Measurements from ENCODE around the gene CCDC149. TPM values are rescaled to one million over a fixed set of nuclear protein-coding genes. Genes with fewer than 3 reads are reported as not detected.

CCDC149 gene
- total and polyA plus RNA-seq, 2 of the 13 experiments (the other 11 are each of a cell fraction or from before 2014, with no cell fraction given) = 0.44 to 0.95 TPM

GRCh38 chr4:24836661-24837242, 76.1 kb downstream of the CCDC149 start:
- no peak overlapping the region for H3K27ac ChIP-seq (ENCODE audit: extremely low read length, insufficient read depth, low read length)
- 16% methylated on average over 6 of the region's 6 CpGs for WGBS (ENCODE audit: low lambda C conversion rate)
- no TSS peak for BruUV-seq (replicated peaks)
- no peak overlapping the region for H3K4me2 ChIP-seq (ENCODE audit: low read depth, low read length)
- H3K9ac ChIP-seq (ENCODE audit: insufficient read depth, low read depth, low read length) = no peak overlapping the region
- ATAC-seq (no peak), FAIRE-seq (no peak), DNase-seq (ENCODE audit: low spot score) (no peak)
- in situ Hi-C loops (cut with HindIII; ENCODE audit: extremely low pct_ligation_motif_present, low pct_unique_long_range_greater_than_20kb) = no loop called here
- H3K9me3 ChIP-seq (ENCODE audit: low read length) = no peaks in the 10 kb centered on the region
- CTCF ChIA-PET (ENCODE audit: low intra/inter-chr PET ratio, low total read pairs) = no interaction called here
- no peak for TF ChIP-seq ZNF382 (CRISPR knock-in tag; IDR thresholded peaks at IDR 0.05; ENCODE audit: borderline replicate concordance)
- no peak for TF ChIP-seq ZNF879 (CRISPR knock-in tag; IDR thresholded peaks at IDR 0.05)
- TF ChIP-seq PHF8 (CRISPR knock-in tag; IDR thresholded peaks at IDR 0.05) = no peak
- no peak for TF ChIP-seq SNAI1 (CRISPR knock-in tag; IDR thresholded peaks at IDR 0.05; ENCODE audit: borderline replicate concordance)
- TF ChIP-seq ARNT2 (CRISPR knock-in tag; IDR thresholded peaks at IDR 0.05; ENCODE audit: low read depth) = no peak
- no peak for TF ChIP-seq ZXDC (CRISPR knock-in tag; IDR thresholded peaks at IDR 0.05)
- TF ChIP-seq RFXAP (CRISPR knock-in tag; IDR thresholded peaks at IDR 0.05; ENCODE audit: borderline replicate concordance) = no peak
- TF ChIP-seq KLF9 (CRISPR knock-in tag; IDR thresholded peaks at IDR 0.05; ENCODE audit: low read depth) = no peak
- no peak for TF ChIP-seq MED1 (CRISPR knock-in tag; IDR thresholded peaks at IDR 0.05)
- no peak for TF ChIP-seq EHMT2 (IDR thresholded peaks at IDR 0.05; ENCODE audit: borderline replicate concordance, low read depth, low read length)
- no peak for TF ChIP-seq ZBTB39 (CRISPR knock-in tag; IDR thresholded peaks at IDR 0.05)
- TF ChIP-seq PLSCR1 (CRISPR knock-in tag; IDR thresholded peaks at IDR 0.05; ENCODE audit: borderline replicate concordance) = no peak
- no peak for TF ChIP-seq NFIB (CRISPR knock-in tag; IDR thresholded peaks at IDR 0.05; ENCODE audit: borderline replicate concordance)
- TF ChIP-seq ZNF770 (CRISPR knock-in tag; IDR thresholded peaks at IDR 0.05) = no peak
- TF ChIP-seq FOXC1 (CRISPR knock-in tag; IDR thresholded peaks at IDR 0.05; ENCODE audit: borderline replicate concordance) = no peak
- no peaks in the 10 kb centered on the region for H3K79me2 ChIP-seq (ENCODE audit: insufficient read depth, low read length)
- H3K4me1 ChIP-seq (ENCODE audit: insufficient read depth, low read length) = peaks cover 10% of the 10 kb centered on the region
- no peaks in the 10 kb centered on the region for H3K36me3 ChIP-seq (replicated peaks in 1 of 2; ENCODE audit: control insufficient read depth in 1 of 2, insufficient read depth in 2 of 2, low read length in 2 of 2)
- no peak overlapping the region for H3K4me3 ChIP-seq (replicated peaks in 1 of 3; ENCODE audit: insufficient read depth in 1 of 3, low read depth in 2 of 3, low read length in 3 of 3)
- intact Hi-C loops (cut with micrococcal nuclease; ENCODE audit: unreplicated experiment) = no loop called here
- H3K27me3 ChIP-seq (ENCODE audit: control insufficient read depth in 1 of 2, insufficient read depth in 2 of 2, low read length in 2 of 2) = no peaks in the 10 kb centered on the region
- H2AFZ ChIP-seq (ENCODE audit: low read length) = no peak overlapping the region
- no peaks in the 10 kb centered on the region for H4K20me1 ChIP-seq (ENCODE audit: insufficient read depth, low read length)
- POLR2A ChIA-PET = no interaction called here

Data from HepG2 (cell line).